ENCODE measurements around the gene RYR1.
"Not testable (repeated sequence)": the region's sequence is repeated elsewhere in the genome, so short reads cannot be mapped to it uniquely, and the experiment has no call there.

Gene RYR1

GRCh38 chr19:38410407-38410806, 23.1 kb upstream of the RYR1 start:
- Mint-ChIP-seq H3K36me3 (ENCODE audit: low read depth) (peaks cover 94% of the 10 kb centered on the region), H3K27ac (peak overlapping the region; percentile 33), H3K4me1 (ENCODE audit: low read depth) (peaks cover 25% of the 10 kb centered on the region)
- H3K27me3 Mint-ChIP-seq; H3K9me3 Mint-ChIP-seq; intact Hi-C loops (cut with micrococcal nuclease); H3K4me3 Mint-ChIP-seq: not testable (repeated sequence)

GRCh38 chr19:38411041-38411712, 22.3 kb upstream of the RYR1 start:
- intact Hi-C loops (cut with micrococcal nuclease): no loop called here
- no peak overlapping the region for H3K4me3 Mint-ChIP-seq
- H3K36me3 Mint-ChIP-seq (ENCODE audit: low read depth): peaks cover 86% of the 10 kb centered on the region
- H3K9me3 Mint-ChIP-seq: no peaks in the 10 kb centered on the region
- peaks cover 24% of the 10 kb centered on the region for H3K4me1 Mint-ChIP-seq (ENCODE audit: low read depth)
- peak overlapping the region; percentile 33 for H3K27ac Mint-ChIP-seq
- no peaks in the 10 kb centered on the region for H3K27me3 Mint-ChIP-seq

GRCh38 chr19:38411898-38412297, 21.6 kb upstream of the RYR1 start:
- Mint-ChIP-seq H3K4me1 (ENCODE audit: low read depth) (peaks cover 29% of the 10 kb centered on the region), H3K36me3 (ENCODE audit: low read depth) (peaks cover 86% of the 10 kb centered on the region), H3K27ac (peak overlapping the region; percentile 3)
- intact Hi-C loops (cut with micrococcal nuclease); H3K27me3 Mint-ChIP-seq; H3K9me3 Mint-ChIP-seq; H3K4me3 Mint-ChIP-seq: not testable (repeated sequence)

GRCh38 chr19:38412491-38412890, 21.0 kb upstream of the RYR1 start:
- Mint-ChIP-seq H3K4me1 (ENCODE audit: low read depth) (peaks cover 35% of the 10 kb centered on the region), H3K36me3 (ENCODE audit: low read depth) (peaks cover 86% of the 10 kb centered on the region), H3K27me3 (no peaks in the 10 kb centered on the region), H3K4me3 (no peak overlapping the region), H3K27ac (peak overlapping the region; percentile 3), H3K9me3 (no peaks in the 10 kb centered on the region)
- intact Hi-C loops (cut with micrococcal nuclease): no loop called here

- Mint-ChIP-seq H3K4me3 (no peak overlapping the region), H3K36me3 (ENCODE audit: low read depth) (peaks cover 86% of the 10 kb centered on the region), H3K27me3 (no peaks in the 10 kb centered on the region), H3K27ac (no peak overlapping the region), H3K9me3 (no peaks in the 10 kb centered on the region), H3K4me1 (ENCODE audit: low read depth) (peaks cover 39% of the 10 kb centered on the region)
- intact Hi-C loops (cut with micrococcal nuclease): no loop called here
These were observed 20.5 kb upstream of the RYR1 start for GRCh38 chr19:38412961-38413360.

- Mint-ChIP-seq H3K27me3 (no peaks in the 10 kb centered on the region), H3K27ac (no peak overlapping the region), H3K9me3 (no peaks in the 10 kb centered on the region), H3K4me3 (no peak overlapping the region), H3K36me3 (ENCODE audit: low read depth) (peaks cover 86% of the 10 kb centered on the region), H3K4me1 (ENCODE audit: low read depth) (peaks cover 43% of the 10 kb centered on the region)
- intact Hi-C loops (cut with micrococcal nuclease): no loop called here
These were observed 20.1 kb upstream of the RYR1 start for GRCh38 chr19:38413416-38413815.

GRCh38 chr19:38417146-38417543, 16.3 kb upstream of the RYR1 start:
- Mint-ChIP-seq H3K36me3 (ENCODE audit: low read depth) (peaks cover 86% of the 10 kb centered on the region), H3K27me3 (no peaks in the 10 kb centered on the region), H3K27ac (peak overlapping the region; percentile 93), H3K9me3 (no peaks in the 10 kb centered on the region), H3K4me3 (peak overlapping the region; percentile 80), H3K4me1 (ENCODE audit: low read depth) (peaks cover 43% of the 10 kb centered on the region)
- intact Hi-C loops (cut with micrococcal nuclease): no loop called here

GRCh38 chr19:38417544-38418506, 15.7 kb upstream of the RYR1 start:
- H3K9me3 Mint-ChIP-seq: no peaks in the 10 kb centered on the region
- peaks cover 48% of the 10 kb centered on the region for H3K4me1 Mint-ChIP-seq (ENCODE audit: low read depth)
- intact Hi-C loops (cut with micrococcal nuclease): no loop called here
- H3K27ac Mint-ChIP-seq: peak overlapping the region; percentile 93
- peak overlapping the region; percentile 80 for H3K4me3 Mint-ChIP-seq
- H3K27me3 Mint-ChIP-seq: no peaks in the 10 kb centered on the region
- H3K36me3 Mint-ChIP-seq (ENCODE audit: low read depth): peaks cover 83% of the 10 kb centered on the region

- H3K4me3 Mint-ChIP-seq: no peak overlapping the region
- peaks cover 77% of the 10 kb centered on the region for H3K36me3 Mint-ChIP-seq (ENCODE audit: low read depth)
- H3K27ac Mint-ChIP-seq: peak overlapping the region; percentile 58
- no peaks in the 10 kb centered on the region for H3K27me3 Mint-ChIP-seq
- no peaks in the 10 kb centered on the region for H3K9me3 Mint-ChIP-seq
- peaks cover 67% of the 10 kb centered on the region for H3K4me1 Mint-ChIP-seq (ENCODE audit: low read depth)
- intact Hi-C loops (cut with micrococcal nuclease): no loop called here
These were observed 12.6 kb upstream of the RYR1 start for GRCh38 chr19:38420935-38421334.

- intact Hi-C loops (cut with micrococcal nuclease): no loop called here
- no peak overlapping the region for H3K4me3 Mint-ChIP-seq
- H3K4me1 Mint-ChIP-seq (ENCODE audit: low read depth): peaks cover 72% of the 10 kb centered on the region
- H3K9me3 Mint-ChIP-seq: no peaks in the 10 kb centered on the region
- peaks cover 74% of the 10 kb centered on the region for H3K36me3 Mint-ChIP-seq (ENCODE audit: low read depth)
- no peak overlapping the region for H3K27ac Mint-ChIP-seq
- no peaks in the 10 kb centered on the region for H3K27me3 Mint-ChIP-seq
These were observed 11.6 kb upstream of the RYR1 start for GRCh38 chr19:38421856-38422255.

GRCh38 chr19:38422438-38422837, 11.1 kb upstream of the RYR1 start:
- H3K4me3 Mint-ChIP-seq: no peak overlapping the region
- no peaks in the 10 kb centered on the region for H3K9me3 Mint-ChIP-seq
- H3K4me1 Mint-ChIP-seq (ENCODE audit: low read depth): peaks cover 72% of the 10 kb centered on the region
- intact Hi-C loops (cut with micrococcal nuclease): no loop called here
- H3K27ac Mint-ChIP-seq: no peak overlapping the region
- peaks cover 69% of the 10 kb centered on the region for H3K36me3 Mint-ChIP-seq (ENCODE audit: low read depth)
- H3K27me3 Mint-ChIP-seq: no peaks in the 10 kb centered on the region

- no peak overlapping the region for H3K27ac Mint-ChIP-seq
These were observed 9.2 kb upstream of the RYR1 start for GRCh38 chr19:38424272-38424671.

GRCh38 chr19:38425222-38425809, 8.2 kb upstream of the RYR1 start:
- Mint-ChIP-seq H3K4me3 (peak overlapping the region; percentile 91), H3K27ac (peak overlapping the region; percentile 92), H3K4me1 (ENCODE audit: low read depth) (peaks cover 52% of the 10 kb centered on the region), H3K27me3 (no peaks in the 10 kb centered on the region), H3K9me3 (no peaks in the 10 kb centered on the region), H3K36me3 (ENCODE audit: low read depth) (peaks cover 40% of the 10 kb centered on the region)
- intact Hi-C loops (cut with micrococcal nuclease): no loop called here

More at GRCh38 chr19:38424272-38424671, 9.2 kb upstream of the RYR1 start:
- Mint-ChIP-seq H3K4me1 (ENCODE audit: low read depth) (peaks cover 60% of the 10 kb centered on the region), H3K36me3 (ENCODE audit: low read depth) (peaks cover 50% of the 10 kb centered on the region), H3K27me3 (no peaks in the 10 kb centered on the region), H3K4me3 (no peak overlapping the region), H3K9me3 (no peaks in the 10 kb centered on the region)
- intact Hi-C loops (cut with micrococcal nuclease): no loop called here

All from dendritic cell treated with granulocyte-macrophage colony-stimulating factor and Interleukin-4, amounts not matched to agents 40 ng/mL and 50 ng/mL, for 4 days (primary cell).